Vagina (tissue), 2 donors: Measurements from ENCODE around the gene PRKG2.

Experiments
- POLR2A ChIP-seq, 2 donors: fragments of 450-650 bp; IDR thresholded peaks; one replicate each; pipeline ENCODE4 v1.6.1; 2017; ENCODE audit warnings: antibody characterized with exemption in 2 of 2, mild to moderate bottlenecking in 2 of 2, moderate library complexity in 2 of 2
- POLR2AphosphoS5 ChIP-seq, 2 donors: sonication (generic); formaldehyde crosslinking; IDR thresholded peaks; one replicate each; pipeline ENCODE4 v1.9.0; 2017; ENCODE audit warnings: antibody characterized with exemption in 2 of 2, mild to moderate bottlenecking in 2 of 2, low read depth in 1 of 2; ENCODE audit not compliant: insufficient read depth in 1 of 2
- TF ChIP-seq, protein P1 (sequence below), 3 experiments: fragments of 450-650 bp in 2 of 3; fragments of 200-600 bp in 1 of 3; sonication (generic) in 1 of 3; IDR thresholded peaks; one replicate each; pipeline ENCODE4 v1.5.1; 2017 to 2019; ENCODE audit warnings: antibody characterized with exemption in 3 of 3, mild to moderate bottlenecking in 2 of 3, moderate library complexity in 2 of 3

DNA sequence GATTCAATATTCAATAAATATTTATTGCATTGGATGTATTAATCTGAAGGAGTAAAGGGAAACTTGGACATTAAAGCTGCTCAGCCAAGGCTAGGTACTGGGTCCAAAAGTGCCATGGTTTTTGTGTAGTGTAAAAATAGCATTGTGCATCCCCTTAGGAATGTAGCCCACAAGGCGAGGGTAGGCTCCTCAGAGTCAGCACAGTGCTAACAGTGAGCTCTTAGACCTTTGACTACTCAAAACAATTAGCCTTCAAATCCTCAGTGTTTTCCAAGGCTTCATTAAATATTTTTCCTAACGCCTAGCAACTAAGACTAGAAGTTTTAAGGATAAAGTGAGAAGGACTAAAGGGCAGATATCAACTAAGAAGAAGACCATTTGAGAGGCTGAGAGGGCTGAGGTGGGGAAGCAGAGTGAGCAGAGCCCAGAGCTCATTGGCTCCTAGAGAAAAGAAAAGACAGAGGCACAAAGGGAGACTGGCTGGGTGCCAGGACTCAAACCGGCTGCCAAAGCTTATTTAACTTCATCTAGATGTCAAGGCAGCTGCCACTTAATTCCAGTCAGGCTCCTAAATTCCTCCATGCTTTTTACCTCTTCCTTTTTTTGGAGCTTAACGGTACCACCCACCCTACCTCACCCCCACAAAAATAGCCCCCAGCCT is 17.0 kb downstream of the PRKG2 start:
- TF ChIP-seq, protein P1, sequence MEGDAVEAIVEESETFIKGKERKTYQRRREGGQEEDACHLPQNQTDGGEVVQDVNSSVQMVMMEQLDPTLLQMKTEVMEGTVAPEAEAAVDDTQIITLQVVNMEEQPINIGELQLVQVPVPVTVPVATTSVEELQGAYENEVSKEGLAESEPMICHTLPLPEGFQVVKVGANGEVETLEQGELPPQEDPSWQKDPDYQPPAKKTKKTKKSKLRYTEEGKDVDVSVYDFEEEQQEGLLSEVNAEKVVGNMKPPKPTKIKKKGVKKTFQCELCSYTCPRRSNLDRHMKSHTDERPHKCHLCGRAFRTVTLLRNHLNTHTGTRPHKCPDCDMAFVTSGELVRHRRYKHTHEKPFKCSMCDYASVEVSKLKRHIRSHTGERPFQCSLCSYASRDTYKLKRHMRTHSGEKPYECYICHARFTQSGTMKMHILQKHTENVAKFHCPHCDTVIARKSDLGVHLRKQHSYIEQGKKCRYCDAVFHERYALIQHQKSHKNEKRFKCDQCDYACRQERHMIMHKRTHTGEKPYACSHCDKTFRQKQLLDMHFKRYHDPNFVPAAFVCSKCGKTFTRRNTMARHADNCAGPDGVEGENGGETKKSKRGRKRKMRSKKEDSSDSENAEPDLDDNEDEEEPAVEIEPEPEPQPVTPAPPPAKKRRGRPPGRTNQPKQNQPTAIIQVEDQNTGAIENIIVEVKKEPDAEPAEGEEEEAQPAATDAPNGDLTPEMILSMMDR (IDR thresholded peaks at IDR 0.05): no peak
- no peak for TF ChIP-seq POLR2A (IDR thresholded peaks at IDR 0.05)
- TF ChIP-seq POLR2AphosphoS5 (IDR thresholded peaks at IDR 0.05; ENCODE audit: insufficient read depth in 1 of 2, low read depth in 1 of 2): no peak
